ENCODE measurements around the gene SIAH2. TPM values are rescaled to one million over a fixed set of nuclear protein-coding genes. Genes with fewer than 3 reads are reported as not detected.

SIAH2 gene
- total RNA-seq, 1 donor from 2014 or later: 31.7 TPM

- no peak overlapping the region for H3K4me3 ChIP-seq (ENCODE audit: low read depth, low read length)
- no peaks in the 10 kb centered on the region for H3K27me3 ChIP-seq (ENCODE audit: control insufficient read depth, insufficient read depth, low read length)
- no peaks in the 10 kb centered on the region for H3K36me3 ChIP-seq (ENCODE audit: control insufficient read depth, insufficient read depth, low read length)
- no peak for DNase-seq (ENCODE audit: low read depth)
- TF ChIP-seq CTCF (IDR thresholded peaks at IDR 0.05; ENCODE audit: insufficient read depth, low read length, poor library complexity, severe bottlenecking): no peak
Observed at GRCh38 chr3:150783920-150784746, 21.2 kb upstream of the SIAH2 start.

DNA sequence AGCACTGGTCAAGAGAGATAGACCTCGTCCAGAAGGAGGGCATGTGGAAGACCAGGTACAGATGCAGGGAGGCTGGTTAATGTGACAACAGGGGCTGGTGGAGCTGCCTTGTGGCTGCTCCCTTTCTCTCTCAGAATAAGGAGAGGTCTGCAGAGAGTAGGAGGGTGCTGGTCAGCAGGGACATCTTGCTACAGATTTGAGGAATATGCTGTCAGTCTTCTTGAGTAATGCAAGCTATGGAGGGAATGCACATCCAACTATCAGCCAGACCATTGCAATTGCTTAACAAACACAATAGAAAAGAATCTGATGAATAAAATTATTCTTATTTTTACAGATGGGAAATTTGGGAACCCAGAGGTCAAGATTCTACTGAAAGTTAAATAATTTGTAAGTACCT, 20.3 kb upstream of the SIAH2 start:
- no peak for TF ChIP-seq CTCF (IDR thresholded peaks at IDR 0.05; ENCODE audit: insufficient read depth, low read length, poor library complexity, severe bottlenecking)
- H3K4me3 ChIP-seq (ENCODE audit: low read depth, low read length): no peak overlapping the region
- DNase-seq (ENCODE audit: low read depth): no peak
- H3K27me3 ChIP-seq (ENCODE audit: control insufficient read depth, insufficient read depth, low read length): no peaks in the 10 kb centered on the region
- H3K36me3 ChIP-seq (ENCODE audit: control insufficient read depth, insufficient read depth, low read length): no peaks in the 10 kb centered on the region

DNA sequence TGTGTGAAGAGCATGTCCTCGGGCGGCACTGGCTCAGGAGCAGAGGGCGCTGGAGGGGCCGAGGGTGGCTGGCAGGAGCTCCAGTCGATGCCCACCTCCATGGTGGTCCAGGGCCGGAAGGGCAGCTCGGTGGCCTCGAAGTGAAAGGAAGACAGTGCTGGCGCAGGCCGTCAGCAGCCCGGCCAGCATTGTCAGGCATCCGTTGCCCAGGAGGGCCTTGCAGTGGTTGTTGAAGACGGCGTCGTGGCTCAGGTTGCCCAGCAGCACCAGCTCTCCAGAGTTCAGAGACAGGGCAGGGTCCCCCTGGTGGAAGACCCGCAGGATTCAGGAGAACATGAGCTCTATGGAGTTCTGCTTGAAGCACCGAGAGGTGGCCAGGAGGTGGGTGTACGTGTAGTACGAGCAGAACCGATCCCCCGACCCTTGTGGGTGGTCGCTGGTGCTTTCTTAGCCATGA, 16.5 kb upstream of the SIAH2 start:
- H3K36me3 ChIP-seq (ENCODE audit: control insufficient read depth, insufficient read depth, low read length): no peaks in the 10 kb centered on the region
- DNase-seq (ENCODE audit: low read depth): no peak

DNA sequence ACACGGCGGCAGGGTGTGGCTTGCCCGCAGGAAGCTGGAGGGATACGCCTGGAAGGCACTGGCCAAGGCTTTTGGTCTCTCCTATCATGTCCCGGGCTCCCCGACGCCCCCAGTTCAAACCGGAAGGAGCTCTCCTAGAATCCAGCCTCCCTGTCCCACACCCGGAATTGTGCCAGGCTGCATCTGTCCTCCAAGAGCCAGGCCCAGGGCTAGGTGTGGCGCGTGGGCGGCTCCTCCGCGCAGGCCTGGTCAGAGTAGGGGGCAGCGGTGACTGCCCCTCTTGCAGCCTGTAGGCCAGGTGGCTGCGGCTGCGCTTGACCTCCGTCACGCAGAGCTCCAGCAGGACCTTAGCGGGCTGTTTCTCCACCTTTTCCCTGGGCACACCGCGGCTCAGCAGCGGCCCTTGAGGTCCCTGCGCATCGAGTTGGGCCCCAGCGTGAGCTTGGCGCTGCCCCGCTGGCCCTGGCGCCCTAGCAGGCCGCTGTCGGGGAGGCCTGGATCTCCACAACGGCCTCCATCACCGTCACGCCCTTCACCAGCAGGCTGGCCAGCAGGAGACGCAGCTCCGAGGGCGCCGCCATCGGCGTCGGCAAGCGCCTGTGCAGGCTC, 15.9 kb upstream of the SIAH2 start:
- Histone ChIP-seq H3K36me3 (ENCODE audit: control insufficient read depth, insufficient read depth, low read length) (no peaks in the 10 kb centered on the region), H3K27me3 (ENCODE audit: control insufficient read depth, insufficient read depth, low read length) (no peaks in the 10 kb centered on the region), H3K4me3 (ENCODE audit: low read depth, low read length) (no peak overlapping the region)
- no peak for TF ChIP-seq CTCF (IDR thresholded peaks at IDR 0.05; ENCODE audit: insufficient read depth, low read length, poor library complexity, severe bottlenecking)
- no peak for DNase-seq (ENCODE audit: low read depth)

More for the DNA sequence above, 16.5 kb upstream of the SIAH2 start:
- H3K4me3 ChIP-seq (ENCODE audit: low read depth, low read length): no peak overlapping the region
- no peaks in the 10 kb centered on the region for H3K27me3 ChIP-seq (ENCODE audit: control insufficient read depth, insufficient read depth, low read length)
- TF ChIP-seq CTCF (IDR thresholded peaks at IDR 0.05; ENCODE audit: insufficient read depth, low read length, poor library complexity, severe bottlenecking): no peak

DNA sequence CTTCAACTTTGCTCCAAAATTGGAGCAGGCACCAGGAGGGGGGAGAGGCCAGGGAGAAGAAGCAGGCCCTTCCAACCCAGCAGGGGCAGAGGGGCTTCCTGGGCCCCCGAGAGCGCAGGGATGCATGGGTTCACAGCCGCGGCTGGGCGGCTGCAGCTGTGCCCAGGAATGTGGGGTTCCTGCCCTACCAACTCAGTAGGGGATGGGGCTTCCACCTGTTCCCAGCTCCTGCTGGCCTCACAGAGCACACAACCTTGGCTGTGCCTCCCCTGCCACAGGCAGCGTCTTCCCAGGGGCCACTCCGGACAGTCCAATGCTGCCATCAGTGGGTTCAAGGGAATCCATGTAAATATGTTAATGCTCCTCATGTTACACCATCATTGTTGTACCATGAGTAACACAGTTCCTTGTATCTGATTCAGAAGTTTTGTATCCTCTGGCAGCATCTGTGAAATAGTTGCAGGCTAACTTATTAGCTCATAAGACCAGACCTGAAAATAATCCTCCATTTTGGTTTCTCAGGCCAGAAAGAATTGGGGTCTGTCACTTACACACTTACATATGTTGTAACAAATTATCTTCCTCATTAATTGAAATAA, 12.1 kb upstream of the SIAH2 start:
- H3K36me3 ChIP-seq (ENCODE audit: control insufficient read depth, insufficient read depth, low read length): no peaks in the 10 kb centered on the region
- DNase-seq (ENCODE audit: low read depth): peak; percentile 34
- no peak for TF ChIP-seq CTCF (IDR thresholded peaks at IDR 0.05; ENCODE audit: insufficient read depth, low read length, poor library complexity, severe bottlenecking)
- H3K27me3 ChIP-seq (ENCODE audit: control insufficient read depth, insufficient read depth, low read length): no peaks in the 10 kb centered on the region
- H3K4me3 ChIP-seq (ENCODE audit: low read depth, low read length): no peak overlapping the region
